Medulla oblongata (tissue), 1 donor: Measurements from ENCODE around the gene NCOA5.

Source experiments
- DNase-seq: peaks from one replicate; pipeline ENCODE4 v3.0.0-alpha.2; 2015; ENCODE audit errors: extremely low spot score

NCOA5 gene

GRCh38 chr20:46040902-46041535 lies 48.7 kb downstream of the NCOA5 start:
- DNase-seq = no peak

GRCh38 chr20:46037036-46037435 lies 52.7 kb downstream of the NCOA5 start:
- no peak for DNase-seq

GRCh38 chr20:46036370-46036769 lies 53.4 kb downstream of the NCOA5 start:
- no peak for DNase-seq

- DNase-seq = no peak
Measured at GRCh38 chr20:46035713-46036112, 54.0 kb downstream of the NCOA5 start.

GRCh38 chr20:46035253-46035652 lies 54.5 kb downstream of the NCOA5 start:
- DNase-seq = no peak

DNA sequence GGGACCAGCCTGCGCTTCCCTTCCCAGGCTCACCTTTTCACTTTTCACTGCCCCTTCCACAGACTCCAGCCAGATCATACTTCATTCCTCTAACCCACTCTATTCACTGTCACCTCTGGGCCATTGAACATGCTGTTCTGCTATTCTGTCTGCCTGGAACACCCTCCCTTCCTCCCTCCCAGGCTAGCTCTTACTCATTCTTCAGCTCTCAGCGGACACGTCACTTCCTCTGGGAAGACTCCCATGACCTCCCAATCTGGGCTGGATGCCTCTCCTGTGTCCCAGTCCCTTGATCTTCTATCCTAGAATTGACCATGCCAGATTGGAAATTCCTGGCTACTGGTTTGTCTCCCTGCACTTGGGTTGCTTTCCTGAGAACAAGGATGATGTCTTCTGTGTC lies 55.7 kb downstream of the NCOA5 start:
- DNase-seq = no peak

- no peak for DNase-seq
Measured at GRCh38 chr20:46031701-46032254, 58.0 kb downstream of the NCOA5 start.

GRCh38 chr20:46031014-46031569 lies 58.7 kb downstream of the NCOA5 start:
- no peak for DNase-seq

GRCh38 chr20:46030284-46031013 lies 59.3 kb downstream of the NCOA5 start:
- DNase-seq = no peak

- no peak for DNase-seq
Measured at GRCh38 chr20:46028772-46029371, 60.9 kb downstream of the NCOA5 start, which contains the start of gene SLC12A5. Gene SLC12A5, plus strand, starts transcription at chr20:46029215. Its CDS starts 130 bp downstream, at chr20:46029345.

DNA sequence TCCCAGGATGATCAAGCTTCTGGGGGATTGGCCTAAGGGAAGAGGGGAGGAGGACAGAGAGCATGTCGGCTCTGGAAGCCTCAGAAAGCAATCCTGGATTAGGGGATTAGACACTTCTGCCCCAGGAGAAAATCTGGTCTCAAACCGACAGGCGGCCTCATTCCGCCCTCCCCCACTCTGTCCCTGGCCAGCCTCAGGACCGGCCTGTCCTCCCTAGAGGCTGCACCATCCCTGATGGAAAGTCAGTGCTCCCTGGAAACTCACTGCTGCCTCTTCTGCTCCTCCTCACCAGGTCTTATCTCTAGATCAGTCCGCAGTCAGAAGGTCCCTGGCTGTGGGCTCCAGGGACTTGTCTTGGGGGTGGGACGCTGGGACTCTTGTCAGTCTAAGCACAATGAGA lies 61.7 kb downstream of the NCOA5 start:
- no peak for DNase-seq

- peak; percentile 48 for DNase-seq
Measured at GRCh38 chr20:46027245-46027853, 62.4 kb downstream of the NCOA5 start.

DNA sequence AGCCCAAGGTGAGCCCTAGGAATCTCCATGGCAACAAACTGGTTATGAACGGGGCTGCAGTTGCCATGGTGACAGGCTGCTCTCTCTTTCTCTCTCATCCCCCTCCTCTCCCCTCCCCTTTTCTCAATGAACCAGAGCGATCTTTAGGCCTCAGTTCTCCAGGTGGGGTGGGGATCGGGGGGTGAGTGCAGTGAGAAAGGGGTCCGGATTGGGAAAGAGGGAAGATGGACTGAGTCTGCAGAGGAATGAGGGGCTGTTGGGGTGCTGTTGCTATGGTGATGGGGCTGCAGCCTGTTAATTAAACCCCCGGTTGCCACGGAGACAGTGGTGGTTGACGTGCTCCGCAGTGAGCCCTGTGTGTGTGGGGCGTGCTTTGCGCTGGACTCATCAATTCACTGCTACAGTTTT lies 64.4 kb downstream of the NCOA5 start:
- no peak for DNase-seq

DNA sequence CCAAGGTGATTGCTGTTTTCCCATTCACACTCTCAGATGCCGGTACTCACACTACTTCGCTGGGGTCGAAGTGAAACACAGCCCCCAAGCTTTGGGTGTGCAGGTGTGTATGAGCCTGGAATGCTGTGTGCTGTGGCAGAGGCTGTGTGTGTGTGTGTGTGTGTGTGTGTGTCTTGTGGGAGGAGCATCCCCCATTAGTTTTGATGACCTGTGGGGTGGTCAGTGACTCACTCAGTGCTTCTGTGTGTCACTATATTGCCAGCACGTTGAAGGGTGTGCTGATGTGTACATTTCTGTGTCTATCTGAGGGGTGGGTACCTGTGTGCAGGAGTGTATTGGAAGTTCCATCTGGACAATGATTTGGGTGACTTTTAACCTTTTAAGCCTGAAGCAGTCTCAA lies 65.8 kb downstream of the NCOA5 start:
- DNase-seq = no peak

DNA sequence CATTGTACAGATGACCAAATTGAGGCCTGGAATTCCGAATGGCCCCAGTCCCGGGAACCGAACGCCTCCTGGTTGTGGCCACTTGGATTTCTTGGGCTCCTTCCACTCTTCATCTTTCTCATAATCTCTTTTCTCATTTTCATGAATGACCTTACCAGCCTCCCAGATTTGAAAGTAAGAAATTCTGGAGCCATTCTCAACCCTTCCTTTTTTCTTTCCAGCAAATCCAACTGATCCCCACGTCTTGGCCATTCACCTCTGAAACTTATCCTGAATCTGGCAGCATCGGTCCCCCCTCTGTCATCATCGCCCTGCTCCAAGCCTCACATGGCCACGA lies 66.6 kb downstream of the NCOA5 start:
- no peak for DNase-seq

DNA sequence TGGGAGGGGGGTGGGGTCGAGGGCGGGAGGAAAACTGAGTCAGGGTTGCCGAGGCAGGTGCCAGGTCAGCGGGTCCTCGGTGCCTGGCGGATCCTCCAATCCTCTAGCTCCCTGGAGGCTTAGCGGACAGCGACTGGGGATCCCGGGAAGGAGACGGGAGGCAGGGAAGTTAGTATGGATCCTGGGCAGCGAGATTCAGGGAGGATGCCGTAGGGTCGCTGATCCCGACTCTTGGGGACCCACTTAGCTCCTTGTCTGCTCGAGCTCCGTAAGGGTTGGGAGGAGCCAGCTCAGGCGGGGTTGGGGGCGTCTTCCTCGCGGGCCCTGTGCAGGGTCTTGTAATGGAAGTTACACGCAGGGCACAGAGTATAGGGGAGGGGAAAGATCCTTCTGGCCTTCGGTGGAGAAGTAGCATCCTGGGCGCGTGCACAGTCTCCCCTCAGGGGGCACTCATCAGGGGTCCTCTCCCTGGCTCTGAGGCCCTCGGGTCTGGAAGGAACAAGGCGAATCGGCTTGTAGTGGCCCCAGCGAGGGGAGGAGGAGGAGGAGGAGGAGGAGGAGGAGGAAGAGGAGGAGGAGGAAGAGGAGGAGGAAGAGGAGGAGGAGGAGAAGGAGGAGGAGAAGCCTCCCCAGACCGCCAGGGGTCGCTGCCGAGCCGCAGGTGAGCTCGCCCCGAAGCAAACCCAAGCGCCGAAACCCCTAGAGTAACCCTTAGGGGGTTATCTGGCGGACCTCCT lies 67.2 kb downstream of the NCOA5 start:
- peak; percentile 69 for DNase-seq

- DNase-seq = no peak
Measured at GRCh38 chr20:46021361-46022359, 68.1 kb downstream of the NCOA5 start.

GRCh38 chr20:46020555-46020954 lies 69.2 kb downstream of the NCOA5 start:
- DNase-seq = no peak

GRCh38 chr20:46018611-46019010 lies 71.2 kb downstream of the NCOA5 start:
- DNase-seq = no peak

DNA sequence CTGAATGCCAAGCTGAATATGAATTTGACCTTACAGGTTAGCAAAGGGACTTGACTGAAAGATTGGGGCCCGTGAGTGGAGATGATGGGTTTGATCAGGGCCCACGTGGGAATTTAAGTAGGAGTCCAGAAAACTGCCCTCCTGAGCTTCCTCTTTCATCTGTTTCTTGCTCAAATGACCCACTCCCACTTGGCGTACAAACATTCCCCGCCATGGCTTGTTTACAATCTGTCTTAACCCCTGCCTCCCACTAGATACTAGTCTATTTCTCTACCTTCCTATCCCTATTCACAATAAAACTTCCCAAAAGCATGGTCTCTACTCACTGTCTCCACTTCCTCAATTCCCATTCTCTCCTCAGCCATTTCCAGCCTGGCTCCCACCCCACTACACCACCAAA lies 71.7 kb downstream of the NCOA5 start:
- DNase-seq = no peak
